HepG2 (cell line): ENCODE results near the gene RAD54L. TPM values are rescaled to one million over a fixed set of nuclear protein-coding genes. Genes with fewer than 3 reads are reported as not detected.

Experiments used
- CEBPB ChIP-seq: IDR thresholded peaks from 2 replicates; pipeline ENCODE4 v1.6.1; 2011; ENCODE audit warnings: low read depth, low read length, improper control_type of control experiment, borderline replicate concordance
- FIP1L1 ChIP-seq: fragments of 200-400 bp; formaldehyde crosslinking; IDR thresholded peaks from 2 replicates; pipeline ENCODE4 v1.6.1; 2018; ENCODE audit warnings: low read depth, mild to moderate bottlenecking, low read length, moderate library complexity, borderline replicate concordance; ENCODE audit not compliant: insufficient read depth
- HDAC6 ChIP-seq: fragments of 200-600 bp; sonication (generic); IDR thresholded peaks from 2 replicates; pipeline ENCODE4 v1.7.0; 2017; ENCODE audit warnings: mild to moderate bottlenecking, antibody characterized with exemption, low read length, low read depth
- LRRFIP1 ChIP-seq: sonication (generic); formaldehyde crosslinking; conservative IDR thresholded peaks from 2 replicates; pipeline ENCODE4 v1.4.0; 2020; ENCODE audit warnings: missing genetic modification reagents
- MBNL3 ChIP-seq: fragments of 250-450 bp; sonication (Bioruptor Pico); conservative IDR thresholded peaks from 2 replicates; pipeline ENCODE4 v1.8.0; 2022; ENCODE audit warnings: mild to moderate bottlenecking, inconsistent platforms
- MIER2 ChIP-seq: IDR thresholded peaks from 2 replicates; pipeline ENCODE4 v1.6.1; 2016; ENCODE audit warnings: missing biosample characterization, missing genetic modification reagents
- MYPOP ChIP-seq: sonication (generic); formaldehyde crosslinking; IDR thresholded peaks from 2 replicates; pipeline ENCODE4 v1.8.1; 2023; ENCODE audit warnings: mild to moderate bottlenecking, moderate library complexity, missing genetic modification reagents
- NFYB ChIP-seq: sonication (generic); formaldehyde crosslinking; IDR thresholded peaks from 2 replicates; pipeline ENCODE4 v1.4.0; 2020; ENCODE audit warnings: missing genetic modification reagents
- PLRG1 ChIP-seq: fragments of 450-650 bp; conservative IDR thresholded peaks from 2 replicates; pipeline ENCODE4 v1.6.1; 2016
- PRDM4 ChIP-seq: sonication (generic); formaldehyde crosslinking; IDR thresholded peaks from 2 replicates; pipeline ENCODE4 v1.9.0; 2021; ENCODE audit warnings: missing genetic modification reagents, borderline replicate concordance
- SKI ChIP-seq: fragments of 450-650 bp; IDR thresholded peaks from one replicate; pipeline ENCODE4 v1.6.1; 2018; ENCODE audit warnings: mild to moderate bottlenecking; ENCODE audit not compliant: partially characterized antibody
- SNAPC2 ChIP-seq: sonication (generic); formaldehyde crosslinking; IDR thresholded peaks from 2 replicates; pipeline ENCODE4 v1.8.1; 2022; ENCODE audit warnings: mild to moderate bottlenecking, missing genetic modification reagents
- ZFP37 ChIP-seq: sonication (generic); formaldehyde crosslinking; IDR thresholded peaks from 2 replicates; pipeline ENCODE4 v1.4.0; 2020; ENCODE audit warnings: missing genetic modification reagents, borderline replicate concordance
- ZMAT3 ChIP-seq: sonication (generic); formaldehyde crosslinking; conservative IDR thresholded peaks from 2 replicates; pipeline ENCODE4 v1.7.0; 2021; ENCODE audit warnings: missing genetic modification reagents
- ZNF292 ChIP-seq: sonication (generic); formaldehyde crosslinking; IDR thresholded peaks from 2 replicates; pipeline ENCODE4 v1.8.1; 2022; ENCODE audit warnings: mild to moderate bottlenecking, low read depth, missing genetic modification reagents, borderline replicate concordance
- ZNF343 ChIP-seq: sonication (generic); formaldehyde crosslinking; IDR thresholded peaks from 2 replicates; pipeline ENCODE4 v1.4.0; 2020; ENCODE audit warnings: mild to moderate bottlenecking, missing genetic modification reagents
- ZNF484 ChIP-seq: sonication (generic); formaldehyde crosslinking; IDR thresholded peaks from 2 replicates; pipeline ENCODE4 v1.5.1; 2020; ENCODE audit warnings: mild to moderate bottlenecking, low read depth, missing genetic modification reagents, borderline replicate concordance
- ZNF546 ChIP-seq: sonication (generic); formaldehyde crosslinking; conservative IDR thresholded peaks from 2 replicates; pipeline ENCODE4 v1.8.1; 2023; ENCODE audit warnings: mild to moderate bottlenecking, missing genetic modification reagents
- ZNF652 ChIP-seq: IDR thresholded peaks from 2 replicates; pipeline ENCODE4 v1.6.1; 2016; ENCODE audit warnings: low read depth, borderline replicate concordance
- ZNF678 ChIP-seq: sonication (generic); formaldehyde crosslinking; IDR thresholded peaks from 2 replicates; pipeline ENCODE4 v1.4.0; 2020; ENCODE audit warnings: mild to moderate bottlenecking, missing genetic modification reagents
- ZNF766 ChIP-seq: sonication (generic); formaldehyde crosslinking; IDR thresholded peaks from 2 replicates; pipeline ENCODE4 v1.5.0; 2020; ENCODE audit warnings: missing genetic modification reagents, borderline replicate concordance
- ZUFSP ChIP-seq: sonication (generic); formaldehyde crosslinking; IDR thresholded peaks from 2 replicates; pipeline ENCODE4 v1.9.0; 2021; ENCODE audit warnings: missing genetic modification reagents, mild to moderate bottlenecking, borderline replicate concordance
- polyA plus RNA-seq, 8 experiments: library from polyadenylated mRNA; depleted of rRNA in 3 of 8; stranded (reverse) in 7 of 8; unstranded in 1 of 8; fragments of >200 nt; fragmentation: Illumina TruSeq in 4 of 8; extraction: Trizol in 4 of 8; gene quantifications; 2 replicates each; pipeline versions ENCODE4 v1.2.1 to v1.2.3, GENCODE V29; 2011 to 2016; ENCODE audit warnings: low read depth in 4 of 8, missing spikeins in 1 of 8, mixed read lengths in 1 of 8; ENCODE audit not compliant: insufficient read depth in 1 of 8
- total RNA-seq, 5 experiments: library from RNA; depleted of rRNA; stranded (reverse); fragments of >200 nt; fragmentation: Illumina TruSeq; extraction: Trizol; gene quantifications; 2 replicates each; pipeline ENCODE4 v1.2.3, GENCODE V29; 2016; ENCODE audit warnings: low read depth in 1 of 5

The RAD54L gene
- total and polyA plus RNA-seq, 2 of the 13 experiments (the other 11 are each of a cell fraction or from before 2014, with no cell fraction given), result 10.2 to 30.0 TPM

GRCh38 chr1:46301808-46302640, 54.5 kb downstream of the RAD54L start (continued):
- TF ChIP-seq PRDM4 (no peak), MBNL3 (CRISPR knock-in tag) (no peak), ZNF343 (CRISPR knock-in tag) (no peak), ZNF652 (no peak), MIER2 (CRISPR knock-in tag) (no peak), ZMAT3 (CRISPR knock-in tag) (peak; percentile 58), ZNF292 (CRISPR knock-in tag) (no peak), ZNF546 (CRISPR knock-in tag) (0 out of 2 replicates have a peak, but pooled peaks have one; percentile 27), PLRG1 (no peak), ZUFSP (CRISPR knock-in tag) (no peak), ZNF484 (CRISPR knock-in tag) (no peak), FIP1L1 (no peak), ZNF678 (CRISPR knock-in tag) (no peak; the same call in 1 of the 2 replicates), ZNF766 (CRISPR knock-in tag) (no peak), LRRFIP1 (CRISPR knock-in tag) (no peak), SNAPC2 (no peak), ZFP37 (CRISPR knock-in tag) (no peak), CEBPB (no peak), MYPOP (CRISPR knock-in tag) (no peak), HDAC6 (no peak), SKI (no peak), NFYB (CRISPR knock-in tag) (no peak)
